HepG2 (cell line): ENCODE results near the gene S1PR2. TPM values are rescaled to one million over a fixed set of nuclear protein-coding genes. Genes with fewer than 3 reads are reported as not detected.

ENCODE experiments used
- ATAC-seq: fragments of 200-7000 bp; cut with Tn5 transposase; 3 replicates; pipeline ENCODE4 v1.9.1; 2020; ENCODE audit warnings: mild to moderate bottlenecking, moderate library complexity
- BruUV-seq: library from RNA; stranded (reverse); fragments of 400-500 nt; replicated peaks from 2 replicates; lab custom pipeline; 2021; lab: Mats Ljungman, UMichigan
- CTCF ChIA-PET: fragments of 300-600 bp; formaldehyde crosslinking; extraction: SDS; loops from one replicate; lab custom pipeline; 2021; ENCODE audit warnings: low total read pairs, inconsistent platforms, low intra/inter-chr PET ratio; lab: Yijun Ruan, JAX
- POLR2A ChIA-PET: fragments of 350-600 bp; sonication (Branson Sonifier 250); formaldehyde crosslinking; loops from one replicate; lab custom pipeline; 2020; ENCODE audit warnings: antibody characterized with exemption, inconsistent platforms; lab: Yijun Ruan, JAX
- DNase-seq: peaks from one replicate; pipeline ENCODE4 v3.0.0-alpha.2; 2015; ENCODE audit warnings: low spot score
- FAIRE-seq: peaks from 3 replicates; lab custom pipeline; 2011; peaks lifted over from hg19 to GRCh38; lab: Jason Lieb, UNC
- H2AFZ ChIP-seq: one replicate; pipeline ENCODE4 v1.6.1; 2011; ENCODE audit warnings: low read length, inconsistent platforms
- H3K27ac ChIP-seq: fragments of 300-600 bp; 3 replicates; pipeline ENCODE4 v1.8.0; 2011; ENCODE audit warnings: mixed run types, mild to moderate bottlenecking, mixed read lengths, low read length, inconsistent platforms; ENCODE audit not compliant: insufficient read depth; ENCODE audit errors: extremely low read length
- H3K27me3 ChIP-seq, 2 experiments: fragments of 200-600 bp in 1 of 2; 2 replicates in 1 of 2; 3 replicates in 1 of 2; pipeline versions ENCODE4 v1.6.0 to v1.8.0; 2011; ENCODE audit warnings: low read length in 2 of 2, mild to moderate bottlenecking in 2 of 2, moderate library complexity in 2 of 2, inconsistent platforms in 1 of 2; ENCODE audit not compliant: insufficient read depth in 2 of 2, control insufficient read depth in 1 of 2
- H3K36me3 ChIP-seq, 2 experiments: fragments of 200-600 bp in 1 of 2; replicated peaks in 1 of 2; 2 replicates in 1 of 2; 3 replicates in 1 of 2; pipeline versions ENCODE4 v1.5.1 to v1.8.0; 2011; ENCODE audit warnings: low read length in 2 of 2, inconsistent platforms in 1 of 2; ENCODE audit not compliant: insufficient read depth in 2 of 2, control insufficient read depth in 1 of 2
- H3K4me1 ChIP-seq: 2 replicates; pipeline ENCODE4 v1.5.1; 2012; ENCODE audit warnings: low read length, inconsistent platforms; ENCODE audit not compliant: insufficient read depth
- H3K4me2 ChIP-seq: 2 replicates; pipeline ENCODE4 v1.6.0; 2011; ENCODE audit warnings: low read depth, low read length, inconsistent platforms
- H3K4me3 ChIP-seq, 3 experiments: fragments of 200-600 bp in 1 of 3; sonication (generic), shearing (Covaris generic) in 1 of 3; replicated peaks in 1 of 3; 2 replicates each; pipeline ENCODE4 v1.5.1; 2011 to 2016; ENCODE audit warnings: low read length in 3 of 3, inconsistent platforms in 2 of 3, low read depth in 2 of 3, mild to moderate bottlenecking in 2 of 3, control low read depth in 1 of 3, mixed read lengths in 1 of 3; ENCODE audit not compliant: insufficient read depth in 1 of 3
- H3K79me2 ChIP-seq: one replicate; pipeline ENCODE4 v1.6.1; 2011; ENCODE audit warnings: low read length, inconsistent platforms; ENCODE audit not compliant: insufficient read depth
- H3K9ac ChIP-seq: 2 replicates; pipeline ENCODE4 v1.6.0; 2011; ENCODE audit warnings: mild to moderate bottlenecking, low read depth, low read length, inconsistent platforms; ENCODE audit not compliant: insufficient read depth
- H3K9me3 ChIP-seq: 2 replicates; pipeline ENCODE4 v1.5.1; 2012; ENCODE audit warnings: mild to moderate bottlenecking, low read length
- H4K20me1 ChIP-seq: 2 replicates; pipeline ENCODE4 v1.6.0; 2011; ENCODE audit warnings: inconsistent platforms, mild to moderate bottlenecking, low read length, moderate library complexity; ENCODE audit not compliant: insufficient read depth
- GLI4 ChIP-seq: sonication (generic); formaldehyde crosslinking; IDR thresholded peaks from 2 replicates; pipeline ENCODE4 v1.5.1; 2020; ENCODE audit warnings: missing genetic modification reagents, mild to moderate bottlenecking, moderate library complexity, borderline replicate concordance
- KAT7 ChIP-seq: IDR thresholded peaks from 2 replicates; pipeline ENCODE4 v1.6.1; 2018; ENCODE audit warnings: borderline replicate concordance, missing compliant biosample characterization
- NFYC ChIP-seq: IDR thresholded peaks from 2 replicates; pipeline ENCODE4 v1.6.1; 2016; ENCODE audit warnings: missing genetic modification reagents, missing compliant biosample characterization
- TBX2 ChIP-seq: sonication (generic); formaldehyde crosslinking; IDR thresholded peaks from 2 replicates; pipeline ENCODE4 v1.5.0; 2020; ENCODE audit warnings: missing genetic modification reagents, mild to moderate bottlenecking, borderline replicate concordance
- ZMAT3 ChIP-seq: sonication (generic); formaldehyde crosslinking; conservative IDR thresholded peaks from 2 replicates; pipeline ENCODE4 v1.7.0; 2021; ENCODE audit warnings: missing genetic modification reagents
- ZNF350 ChIP-seq: sonication (generic); formaldehyde crosslinking; IDR thresholded peaks from 2 replicates; pipeline ENCODE4 v1.4.0; 2020; ENCODE audit warnings: mild to moderate bottlenecking, low read depth, missing genetic modification reagents, borderline replicate concordance
- WGBS: methylation state at CpG from one replicate; pipeline ENCODE4 v1.1.6; 2017; ENCODE audit warnings: low lambda C conversion rate; 5-methylcytosine and 5-hydroxymethylcytosine counted together
- in situ Hi-C: cut with HindIII; loops from 2 replicates; pipeline ENCODE4 v1.10.0; 2017; ENCODE audit warnings: low pct_unique_long_range_greater_than_20kb; ENCODE audit not compliant: extremely low pct_ligation_motif_present
- intact Hi-C: fragments of 100-400 bp; cut with micrococcal nuclease; formaldehyde crosslinking; loops from one replicate; pipeline ENCODE4 v1.10.0; 2022; ENCODE audit not compliant: unreplicated experiment
- polyA plus RNA-seq, 8 experiments: library from polyadenylated mRNA; depleted of rRNA in 3 of 8; stranded (reverse) in 7 of 8; unstranded in 1 of 8; fragments of >200 nt; fragmentation: Illumina TruSeq in 4 of 8; extraction: Trizol in 4 of 8; gene quantifications; 2 replicates each; pipeline versions ENCODE4 v1.2.1 to v1.2.3, GENCODE V29; 2011 to 2016; ENCODE audit warnings: low read depth in 4 of 8, missing spikeins in 1 of 8, mixed read lengths in 1 of 8; ENCODE audit not compliant: insufficient read depth in 1 of 8
- total RNA-seq, 5 experiments: library from RNA; depleted of rRNA; stranded (reverse); fragments of >200 nt; fragmentation: Illumina TruSeq; extraction: Trizol; gene quantifications; 2 replicates each; pipeline ENCODE4 v1.2.3, GENCODE V29; 2016; ENCODE audit warnings: low read depth in 1 of 5
- TF ChIP-seq, protein P1 (sequence below): sonication (generic); formaldehyde crosslinking; IDR thresholded peaks from 2 replicates; pipeline ENCODE4 v1.5.0; 2020; ENCODE audit warnings: mild to moderate bottlenecking, missing genetic modification reagents
- TF ChIP-seq, protein P2 (sequence below): sonication (generic); formaldehyde crosslinking; IDR thresholded peaks from 2 replicates; pipeline ENCODE4 v1.8.0; 2022; ENCODE audit warnings: missing genetic modification reagents, low read depth, mild to moderate bottlenecking, borderline replicate concordance
- TF ChIP-seq, protein P3 (sequence below): sonication (generic); formaldehyde crosslinking; IDR thresholded peaks from 2 replicates; pipeline ENCODE4 v1.4.0; 2020; ENCODE audit warnings: missing genetic modification reagents
- TF ChIP-seq, protein P4 (sequence below): sonication (generic); formaldehyde crosslinking; IDR thresholded peaks from 2 replicates; pipeline ENCODE4 v1.8.1; 2023; ENCODE audit warnings: mild to moderate bottlenecking, moderate library complexity, missing genetic modification reagents

Gene S1PR2
- total and polyA plus RNA-seq, 2 of the 13 experiments (the other 11 are each of a cell fraction or from before 2014, with no cell fraction given), result 0.91 to 1.3 TPM

DNA sequence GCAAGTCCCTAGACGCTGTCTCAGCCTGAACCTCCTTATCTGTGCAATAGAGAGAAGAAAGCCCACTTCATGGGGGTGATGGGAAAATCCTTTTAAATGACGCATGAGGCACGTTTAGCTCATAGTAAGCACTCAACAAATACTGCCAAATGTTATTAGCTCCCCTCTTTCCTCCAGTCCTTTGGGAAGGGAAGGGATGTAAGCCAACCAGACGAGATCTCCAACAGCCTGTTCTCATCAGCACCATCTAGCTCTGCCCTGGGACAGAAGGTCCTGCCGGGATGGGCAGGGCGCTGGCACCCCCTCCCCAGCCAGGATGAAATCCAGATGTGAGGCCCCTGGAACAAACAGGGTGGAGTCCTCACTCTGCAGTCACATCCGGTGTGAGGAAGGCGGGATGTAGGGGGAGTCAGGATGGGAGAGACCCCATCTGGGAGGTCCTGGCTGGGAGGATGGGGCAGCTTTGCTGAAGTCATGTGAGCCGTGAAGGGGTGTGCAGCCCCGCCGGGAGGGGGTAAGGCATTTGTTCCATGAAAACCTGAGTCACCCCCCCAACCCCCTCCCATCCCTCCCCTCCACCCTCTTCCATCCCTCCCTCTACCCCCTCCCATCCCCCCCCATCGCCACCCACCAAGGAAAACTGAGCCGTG is 4.6 kb downstream of the S1PR2 start:
- Histone ChIP-seq H3K4me2 (no peak overlapping the region), H3K27me3 (peaks cover 2 to 7% of the 10 kb centered on the region in 2 experiments; a peak in 4 of 5 replicates), H3K4me1 (peaks cover 14% of the 10 kb centered on the region), H3K9me3 (no peaks in the 10 kb centered on the region), H3K4me3 (no peak overlapping the region), H2AFZ (no peak overlapping the region), H3K27ac (no peak overlapping the region), H3K79me2 (no peaks in the 10 kb centered on the region), H3K36me3 (no peaks in the 10 kb centered on the region), H4K20me1 (no peaks in the 10 kb centered on the region), H3K9ac (no peak overlapping the region)
- ChIA-PET POLR2A (interaction anchor here (0.6 to 1.0 kb wide), 2 partner anchors 8 to 12 kb away, joined by 3 read pairs; no protein-coding TSS in a partner anchor), CTCF (interaction anchor here (3.9 kb wide), 1 partner anchor 24 kb away, joined by 33 read pairs; no protein-coding TSS in a partner anchor)
- FAIRE-seq (no peak), DNase-seq (no peak), ATAC-seq (no peak)
- in situ Hi-C loops, result no loop called here
- no TSS peak for BruUV-seq
- intact Hi-C loops, result no loop called here
- TF ChIP-seq, protein P1, sequence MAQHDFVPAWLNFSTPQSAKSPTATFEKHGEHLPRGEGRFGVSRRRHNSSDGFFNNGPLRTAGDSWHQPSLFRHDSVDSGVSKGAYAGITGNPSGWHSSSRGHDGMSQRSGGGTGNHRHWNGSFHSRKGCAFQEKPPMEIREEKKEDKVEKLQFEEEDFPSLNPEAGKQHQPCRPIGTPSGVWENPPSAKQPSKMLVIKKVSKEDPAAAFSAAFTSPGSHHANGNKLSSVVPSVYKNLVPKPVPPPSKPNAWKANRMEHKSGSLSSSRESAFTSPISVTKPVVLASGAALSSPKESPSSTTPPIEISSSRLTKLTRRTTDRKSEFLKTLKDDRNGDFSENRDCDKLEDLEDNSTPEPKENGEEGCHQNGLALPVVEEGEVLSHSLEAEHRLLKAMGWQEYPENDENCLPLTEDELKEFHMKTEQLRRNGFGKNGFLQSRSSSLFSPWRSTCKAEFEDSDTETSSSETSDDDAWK, result no peak
- TF ChIP-seq, protein P2, sequence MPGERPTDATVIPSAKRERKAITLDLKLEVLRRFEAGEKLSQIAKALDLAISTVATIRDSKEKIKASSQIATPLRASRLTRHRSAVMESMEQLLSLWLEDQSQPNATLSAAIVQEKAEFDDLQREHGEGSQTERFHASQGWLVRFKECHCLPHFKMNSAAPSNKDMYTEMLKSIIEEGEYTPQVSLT (CRISPR knock-in tag), result no peak
- TF ChIP-seq ZNF350 (no peak), KAT7 (CRISPR knock-in tag) (no peak), ZMAT3 (no peak), GLI4 (CRISPR knock-in tag) (no peak), TBX2 (CRISPR knock-in tag) (no peak), NFYC (CRISPR knock-in tag) (no peak)
- TF ChIP-seq, protein P3, sequence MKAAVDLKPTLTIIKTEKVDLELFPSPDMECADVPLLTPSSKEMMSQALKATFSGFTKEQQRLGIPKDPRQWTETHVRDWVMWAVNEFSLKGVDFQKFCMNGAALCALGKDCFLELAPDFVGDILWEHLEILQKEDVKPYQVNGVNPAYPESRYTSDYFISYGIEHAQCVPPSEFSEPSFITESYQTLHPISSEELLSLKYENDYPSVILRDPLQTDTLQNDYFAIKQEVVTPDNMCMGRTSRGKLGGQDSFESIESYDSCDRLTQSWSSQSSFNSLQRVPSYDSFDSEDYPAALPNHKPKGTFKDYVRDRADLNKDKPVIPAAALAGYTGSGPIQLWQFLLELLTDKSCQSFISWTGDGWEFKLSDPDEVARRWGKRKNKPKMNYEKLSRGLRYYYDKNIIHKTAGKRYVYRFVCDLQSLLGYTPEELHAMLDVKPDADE (CRISPR knock-in tag), result no peak
- TF ChIP-seq, protein P4, sequence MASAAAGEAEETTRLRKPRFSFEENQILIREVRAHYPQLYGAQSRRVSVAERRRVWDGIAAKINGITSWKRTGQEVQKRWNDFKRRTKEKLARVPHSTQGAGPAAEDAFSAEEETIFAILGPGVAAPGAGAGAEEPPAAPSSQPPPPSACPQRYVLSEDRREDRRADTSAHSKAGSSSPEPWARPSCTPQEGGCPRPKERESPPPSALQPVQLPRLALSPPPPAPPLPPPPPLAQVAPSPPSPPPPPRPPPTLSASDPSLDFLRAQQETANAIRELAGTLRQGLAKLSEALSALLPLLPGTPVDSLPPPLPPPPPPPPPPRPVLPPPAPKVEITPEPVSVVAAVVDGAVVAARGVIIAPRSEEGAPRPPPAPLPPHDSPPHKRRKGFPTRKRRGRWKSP (CRISPR knock-in tag), result no peak
- 69% methylated on average over 10 of the region's 13 CpGs for WGBS
